ENCODE measurements around the gene P2RX4.

DNA sequence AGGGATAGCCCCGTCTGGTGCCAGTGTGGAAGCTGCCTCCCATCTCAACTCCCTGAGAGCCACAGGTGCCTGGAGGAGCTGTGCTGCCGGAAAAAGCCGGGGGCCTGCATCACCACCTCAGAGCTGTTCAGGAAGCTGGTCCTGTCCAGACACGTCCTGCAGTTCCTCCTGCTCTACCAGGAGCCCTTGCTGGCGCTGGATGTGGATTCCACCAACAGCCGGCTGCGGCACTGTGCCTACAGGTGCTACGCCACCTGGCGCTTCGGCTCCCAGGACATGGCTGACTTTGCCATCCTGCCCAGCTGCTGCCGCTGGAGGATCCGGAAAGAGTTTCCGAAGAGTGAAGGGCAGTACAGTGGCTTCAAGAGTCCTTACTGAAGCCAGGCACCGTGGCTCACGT is 25.5 kb upstream of the P2RX4 start:
- TF ChIP-seq CTCF (IDR thresholded peaks at IDR 0.05) (no peak), EP300 (IDR thresholded peaks at IDR 0.05) (no peak)

All from tibial nerve (tissue), 4 donors.